Neural cell (in vitro differentiated cells): ENCODE results near the gene RARS1. TPM values are rescaled to one million over a fixed set of nuclear protein-coding genes. Genes with fewer than 3 reads are reported as not detected.

ENCODE experiments used
- H2AFZ ChIP-seq: fragments of 200-600, 300-800 bp; sonication (generic), shearing (Covaris generic); 2 replicates; pipeline ENCODE4 v1.6.0; 2014; ENCODE audit warnings: low read depth, mild to moderate bottlenecking, antibody characterized with exemption, low read length, moderate library complexity
- H3F3A ChIP-seq: fragments of 200-600 bp; shearing (Covaris generic); 2 replicates; pipeline ENCODE4 v1.6.1; 2016; ENCODE audit warnings: mild to moderate bottlenecking, moderate library complexity, mixed read lengths, antibody characterized with exemption, low read length; ENCODE audit not compliant: insufficient read depth, poor library complexity, severe bottlenecking
- H3K27ac ChIP-seq: fragments of 200-600, 300-800 bp; sonication (generic), shearing (Covaris generic); 2 replicates; pipeline ENCODE4 v1.5.1; 2014; ENCODE audit warnings: mild to moderate bottlenecking, low read length, moderate library complexity
- H3K27me3 ChIP-seq: fragments of 300-800, 200-600 bp; sonication (generic), shearing (Covaris generic); 2 replicates; pipeline ENCODE4 v1.6.0; 2014; ENCODE audit warnings: mild to moderate bottlenecking, low read depth, low read length, moderate library complexity; ENCODE audit not compliant: insufficient read depth
- H3K36me3 ChIP-seq: fragments of 300-800, 200-600 bp; sonication (generic), shearing (Covaris generic); 2 replicates; pipeline ENCODE4 v1.5.1; 2014; ENCODE audit warnings: mild to moderate bottlenecking, antibody characterized with exemption, low read length, moderate library complexity; ENCODE audit not compliant: insufficient read depth
- H3K4me2 ChIP-seq: fragments of 300-800, 200-600 bp; sonication (generic), shearing (Covaris generic); 2 replicates; pipeline ENCODE4 v1.6.0; 2014; ENCODE audit warnings: mild to moderate bottlenecking, low read length
- H3K4me3 ChIP-seq: fragments of 300-800, 200-600 bp; sonication (generic), shearing (Covaris generic); 2 replicates; pipeline ENCODE4 v1.5.1; 2014; ENCODE audit warnings: mild to moderate bottlenecking, low read length, moderate library complexity
- H3K79me2 ChIP-seq: fragments of 200-600 bp; shearing (Covaris generic); replicated peaks from 2 replicates; pipeline ENCODE4 v1.6.0; 2014; ENCODE audit warnings: mild to moderate bottlenecking, low read length, moderate library complexity; ENCODE audit not compliant: insufficient read depth
- H3K9ac ChIP-seq: fragments of 300-800, 200-600 bp; sonication (generic), shearing (Covaris generic); 2 replicates; pipeline ENCODE4 v1.6.1; 2016; ENCODE audit warnings: mild to moderate bottlenecking, low read length, mixed read lengths
- H3K9me2 ChIP-seq: fragments of 200-600 bp; shearing (Covaris generic); 2 replicates; pipeline ENCODE4 v1.6.1; 2016; ENCODE audit warnings: mild to moderate bottlenecking, low read length, mixed read lengths; ENCODE audit not compliant: insufficient read depth
- H3K9me3 ChIP-seq: fragments of 200-600, 300-800 bp; sonication (generic), shearing (Covaris generic); 2 replicates; pipeline ENCODE4 v1.6.1; 2016; ENCODE audit warnings: mild to moderate bottlenecking, mixed run types, low read length, moderate library complexity, mixed read lengths
- H4K20me1 ChIP-seq: fragments of 200-600 bp; shearing (Covaris generic); 2 replicates; pipeline ENCODE4 v1.6.1; 2016; ENCODE audit warnings: mild to moderate bottlenecking, mixed run types; ENCODE audit not compliant: insufficient read depth
- CTCF ChIP-seq: fragments of 450-650 bp; IDR thresholded peaks from 2 replicates; pipeline ENCODE4 v1.5.1; 2014; ENCODE audit warnings: antibody characterized with exemption, mild to moderate bottlenecking, moderate library complexity; ENCODE audit not compliant: poor library complexity, severe bottlenecking
- EP300 ChIP-seq: fragments of 450-650 bp; conservative IDR thresholded peaks from 2 replicates; pipeline ENCODE4 v1.6.1; 2014; ENCODE audit warnings: antibody characterized with exemption, mild to moderate bottlenecking, moderate library complexity; ENCODE audit not compliant: poor library complexity, severe bottlenecking
- EZH2 ChIP-seq: fragments of 200-600, 300-800 bp; shearing (Covaris generic), sonication (generic); IDR thresholded peaks from 2 replicates; pipeline ENCODE4 v1.6.1; 2014; ENCODE audit warnings: antibody characterized with exemption, low read length, borderline replicate concordance, mild to moderate bottlenecking; ENCODE audit not compliant: insufficient read depth, poor library complexity, severe bottlenecking
- MXI1 ChIP-seq: fragments of 450-650 bp; conservative IDR thresholded peaks from 2 replicates; pipeline ENCODE4 v1.6.1; 2014; ENCODE audit warnings: antibody characterized with exemption, mild to moderate bottlenecking; ENCODE audit not compliant: poor library complexity, severe bottlenecking
- POLR2AphosphoS5 ChIP-seq: IDR thresholded peaks from 2 replicates; pipeline ENCODE4 v1.6.1; 2012
- RAD21 ChIP-seq: fragments of 450-650 bp; conservative IDR thresholded peaks from 2 replicates; pipeline ENCODE4 v1.6.1; 2014; ENCODE audit warnings: antibody characterized with exemption, mild to moderate bottlenecking, moderate library complexity
- REST ChIP-seq: IDR thresholded peaks from 2 replicates; pipeline ENCODE4 v1.6.1; 2012; ENCODE audit warnings: borderline replicate concordance
- SMC3 ChIP-seq: fragments of 450-650 bp; conservative IDR thresholded peaks from 2 replicates; pipeline ENCODE4 v1.6.1; 2014; ENCODE audit warnings: antibody characterized with exemption, mild to moderate bottlenecking, moderate library complexity; ENCODE audit not compliant: poor library complexity
- TAF1 ChIP-seq: IDR thresholded peaks from 2 replicates; pipeline ENCODE4 v1.6.1; 2012; ENCODE audit warnings: low read depth
- polyA plus RNA-seq: library from polyadenylated mRNA; depleted of rRNA; stranded (reverse); fragments of >200 nt; gene quantifications from 2 replicates; pipeline ENCODE4 v1.2.3, GENCODE V29; 2014

The RARS1 gene
- polyA plus RNA-seq, 1 donor from 2014 or later, result 140 TPM

- no peaks in the 10 kb centered on the region for H3K27me3 ChIP-seq
- H3F3A ChIP-seq, result no peaks in the 10 kb centered on the region
- H3K4me3 ChIP-seq, result no peak overlapping the region
- H3K9ac ChIP-seq, result no peak overlapping the region
- H2AFZ ChIP-seq, result no peak overlapping the region
- no peak overlapping the region for H3K4me2 ChIP-seq
- no peaks in the 10 kb centered on the region for H3K9me3 ChIP-seq
- H3K9me2 ChIP-seq, result no peaks in the 10 kb centered on the region
- H3K27ac ChIP-seq, result no peak overlapping the region
- H3K36me3 ChIP-seq, result no peaks in the 10 kb centered on the region
- TF ChIP-seq REST (no peak), EP300 (no peak), POLR2AphosphoS5 (no peak), MXI1 (no peak), RAD21 (no peak)
- no peaks in the 10 kb centered on the region for H3K79me2 ChIP-seq
- H4K20me1 ChIP-seq, result no peaks in the 10 kb centered on the region
These were observed 25.7 kb upstream of the RARS1 start for GRCh38 chr5:168460606-168461005.

DNA sequence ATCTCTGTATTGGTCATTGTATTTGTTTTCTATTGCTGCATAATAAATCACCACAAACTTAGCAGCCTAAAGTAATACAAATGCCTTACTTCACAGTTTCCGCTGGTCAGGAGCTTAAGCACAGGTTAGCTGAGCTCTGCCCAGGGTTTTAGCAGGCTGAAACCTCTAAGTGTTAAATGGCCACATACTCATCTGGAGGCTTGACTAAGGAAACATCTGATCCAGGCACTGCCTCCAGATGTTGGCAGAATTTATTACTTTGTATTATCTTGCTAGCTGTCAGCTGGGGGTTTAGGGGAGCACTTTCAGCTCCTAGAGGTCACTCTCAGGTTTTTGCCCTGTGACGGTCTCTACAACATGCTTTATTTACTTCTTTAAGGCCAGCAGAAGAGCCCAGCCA, 23.2 kb upstream of the RARS1 start:
- no peaks in the 10 kb centered on the region for H4K20me1 ChIP-seq
- H3F3A ChIP-seq, result no peaks in the 10 kb centered on the region
- H2AFZ ChIP-seq, result no peak overlapping the region
- H3K79me2 ChIP-seq, result no peaks in the 10 kb centered on the region
- H3K9me3 ChIP-seq, result no peaks in the 10 kb centered on the region
- no peak overlapping the region for H3K4me2 ChIP-seq
- H3K27ac ChIP-seq, result no peak overlapping the region
- no peak overlapping the region for H3K9ac ChIP-seq
- H3K27me3 ChIP-seq, result no peaks in the 10 kb centered on the region
- H3K4me3 ChIP-seq, result no peak overlapping the region
- H3K36me3 ChIP-seq, result no peaks in the 10 kb centered on the region
- no peaks in the 10 kb centered on the region for H3K9me2 ChIP-seq
- TF ChIP-seq MXI1 (no peak), TAF1 (no peak), EZH2 (no peak), RAD21 (no peak), CTCF (no peak), POLR2AphosphoS5 (no peak), REST (no peak), EP300 (no peak), SMC3 (no peak)
